Prostate gland (tissue), 2 donors: ENCODE results near the gene C1QTNF12. TPM values are rescaled to one million over a fixed set of nuclear protein-coding genes. Genes with fewer than 3 reads are reported as not detected.

Experiments used
- DNase-seq: peaks from one replicate; pipeline ENCODE4 v3.0.0-alpha.2; 2019; ENCODE audit warnings: low spot score
- H3K27ac ChIP-seq, 2 donors: fragments of 200-600 bp; sonication (generic); 2 replicates each; pipeline ENCODE4 v1.5.1; 2017 to 2019
- H3K27me3 ChIP-seq: fragments of 200-600 bp; sonication (generic); replicated peaks from 2 replicates; pipeline ENCODE4 v1.5.1; 2019; ENCODE audit not compliant: insufficient read depth
- H3K36me3 ChIP-seq, 2 donors: fragments of 200-600 bp; sonication (generic); 1 replicate in 1 of 2; 2 replicates in 1 of 2; pipeline versions ENCODE4 v1.5.1 to v1.8.1; 2017 to 2019
- H3K4me1 ChIP-seq: fragments of 200-600 bp; sonication (generic); replicated peaks from 2 replicates; pipeline ENCODE4 v1.5.1; 2019
- H3K4me3 ChIP-seq, 2 donors: fragments of 200-600 bp; sonication (generic); 2 replicates each; pipeline ENCODE4 v1.5.1; 2017 to 2019
- H3K9me3 ChIP-seq: fragments of 200-600 bp; sonication (generic); 2 replicates; pipeline ENCODE4 v1.5.1; 2017
- CTCF ChIP-seq, 4 experiments: fragments of 200-600 bp in 2 of 4; fragments of 450-650 bp in 2 of 4; sonication (generic) in 2 of 4; IDR thresholded peaks; 1 replicate in 3 of 4; 2 replicates in 1 of 4; pipeline ENCODE4 v1.5.1; 2016 to 2019; ENCODE audit warnings: antibody characterized with exemption in 4 of 4, mild to moderate bottlenecking in 2 of 4, moderate library complexity in 2 of 4
- POLR2A ChIP-seq: fragments of 450-650 bp; IDR thresholded peaks from one replicate; pipeline ENCODE4 v1.6.1; 2016; ENCODE audit warnings: antibody characterized with exemption, mild to moderate bottlenecking
- POLR2AphosphoS5 ChIP-seq: sonication (generic); formaldehyde crosslinking; IDR thresholded peaks from one replicate; pipeline ENCODE4 v1.6.1; 2017; ENCODE audit warnings: antibody characterized with exemption
- WGBS: methylation state at CpG from one replicate; pipeline ENCODE4 v1.1.5; 2018; 5-methylcytosine and 5-hydroxymethylcytosine counted together
- intact Hi-C: fragments of 100-400 bp; cut with DNase I; formaldehyde crosslinking; loops from one replicate; pipeline ENCODE4 v1.14.2; 2022
- total RNA-seq, 2 donors: library from RNA; depleted of rRNA; stranded (reverse); fragments of >200 nt; gene quantifications; one replicate each; pipeline ENCODE4 v1.1.0, GENCODE V29; 2016

The C1QTNF12 gene
- total RNA-seq, 2 donors from 2014 or later: 3.4 TPM; not detected in 1

- no peaks in the 10 kb centered on the region for H3K27me3 ChIP-seq
- no peak overlapping the region for H3K27ac ChIP-seq
- DNase-seq: no peak
- intact Hi-C loops: no loop called here
- H3K4me1 ChIP-seq: peaks cover 4% of the 10 kb centered on the region
- H3K9me3 ChIP-seq: no peaks in the 10 kb centered on the region
- no peak overlapping the region for H3K4me3 ChIP-seq
- H3K36me3 ChIP-seq: no peaks in the 10 kb centered on the region
- 89% methylated on average over 49 of the region's 49 CpGs for WGBS
- TF ChIP-seq POLR2AphosphoS5: no peak
- TF ChIP-seq POLR2A: no peak
- TF ChIP-seq CTCF (IDR thresholded peaks at IDR 0.05): no peak
Observed at GRCh38 chr1:1203561-1204424, 42.7 kb downstream of the C1QTNF12 start.

DNA sequence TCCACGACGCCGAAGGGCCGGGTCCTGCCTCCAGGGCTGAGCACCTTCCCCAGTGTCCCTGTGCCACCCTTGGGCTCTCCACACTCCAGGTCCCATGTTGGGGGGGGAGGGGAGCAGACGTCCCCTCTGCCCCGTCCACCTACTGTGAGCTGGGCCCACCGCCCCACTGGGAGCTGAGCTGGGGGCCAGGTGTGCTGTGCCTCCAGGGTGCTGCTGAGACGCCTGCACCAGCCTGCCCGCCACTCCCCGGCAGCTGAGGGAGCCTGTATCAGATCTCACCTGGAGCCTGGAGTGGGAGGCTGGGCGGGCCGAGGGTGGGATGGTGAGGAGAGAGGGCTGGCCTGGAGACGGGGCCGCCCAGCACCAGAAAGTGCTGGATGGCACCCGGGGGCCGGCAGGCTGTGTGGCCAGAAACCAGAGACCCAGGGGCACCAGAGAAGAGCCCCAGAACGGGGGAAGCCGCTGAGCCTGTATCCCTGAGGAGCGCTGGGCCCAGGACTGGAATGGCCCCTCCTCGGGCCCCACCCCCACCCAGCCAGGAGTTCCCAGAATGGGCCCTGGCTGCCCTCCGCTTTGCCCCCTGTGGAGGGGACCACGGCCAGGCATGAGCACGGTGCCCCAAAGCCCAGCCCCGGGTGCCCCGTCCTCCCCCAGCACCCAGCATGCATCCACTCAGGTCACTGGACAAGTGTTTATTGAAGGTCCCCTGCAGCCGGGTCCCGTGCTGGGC lies 43.5 kb downstream of the C1QTNF12 start:
- no peak for DNase-seq
- intact Hi-C loops: no loop called here
- H3K36me3 ChIP-seq: no peaks in the 10 kb centered on the region
- no peak overlapping the region for H3K4me3 ChIP-seq
- peaks cover 4% of the 10 kb centered on the region for H3K4me1 ChIP-seq
- no peaks in the 10 kb centered on the region for H3K27me3 ChIP-seq
- WGBS: 48% methylated on average over 27 of the region's 27 CpGs
- H3K9me3 ChIP-seq: no peaks in the 10 kb centered on the region
- H3K27ac ChIP-seq: no peak overlapping the region
- TF ChIP-seq POLR2A (no peak), CTCF (IDR thresholded peaks at IDR 0.05) (no peak), POLR2AphosphoS5 (no peak)

GRCh38 chr1:1200876-1201810 lies 45.4 kb downstream of the C1QTNF12 start:
- H3K27me3 ChIP-seq: no peaks in the 10 kb centered on the region
- TF ChIP-seq POLR2AphosphoS5 (no peak), POLR2A (peak; percentile 42)
- peak; percentile 30 for DNase-seq

GRCh38 chr1:1199961-1200875 lies 46.3 kb downstream of the C1QTNF12 start:
- intact Hi-C loops: no loop called here
- H3K4me3 ChIP-seq: no peak overlapping the region
- DNase-seq: no peak
- no peaks in the 10 kb centered on the region for H3K36me3 ChIP-seq
- no peaks in the 10 kb centered on the region for H3K27me3 ChIP-seq
- H3K27ac ChIP-seq: no peak overlapping the region
- TF ChIP-seq POLR2A (no peak), CTCF (IDR thresholded peaks at IDR 0.05) (no peak), POLR2AphosphoS5 (no peak)
- H3K9me3 ChIP-seq: no peaks in the 10 kb centered on the region
- WGBS: 83% methylated on average over 29 of the region's 31 CpGs
- H3K4me1 ChIP-seq: no peaks in the 10 kb centered on the region

More at GRCh38 chr1:1200876-1201810, 45.4 kb downstream of the C1QTNF12 start:
- H3K4me1 ChIP-seq: no peaks in the 10 kb centered on the region
- WGBS: 3% methylated on average over 42 of the region's 109 CpGs
- H3K36me3 ChIP-seq: no peaks in the 10 kb centered on the region
- H3K9me3 ChIP-seq: no peaks in the 10 kb centered on the region
- intact Hi-C loops: no loop called here
- H3K4me3 ChIP-seq: peak overlapping the region; percentile 39 to 48
- peak overlapping the region in 1 of 2 donors; percentile 48 for H3K27ac ChIP-seq
